DOHH2 (cell line): Measurements from ENCODE around the gene PHAX.
"Not testable (repeated sequence)": the region's sequence is repeated elsewhere in the genome, so short reads cannot be mapped to it uniquely, and the experiment has no call there.

Source experiments
- CTCF ChIP-seq: fragments of 200-600 bp; sonication (generic); IDR thresholded peaks from one replicate; pipeline ENCODE4 v1.5.1; 2014; ENCODE audit warnings: antibody characterized with exemption, mild to moderate bottlenecking, low read depth, low read length; ENCODE audit not compliant: poor library complexity, severe bottlenecking
- EZH2phosphoT487 ChIP-seq: fragments of 200-600 bp; sonication (generic); IDR thresholded peaks from 2 replicates; pipeline ENCODE4 v1.6.1; 2017; ENCODE audit warnings: borderline replicate concordance, mild to moderate bottlenecking, antibody characterized with exemption, low read length, moderate library complexity, mixed read lengths

GRCh38 chr5:126649057-126649456 is 48.3 kb downstream of the PHAX start:
- TF ChIP-seq CTCF, EZH2phosphoT487: not testable (repeated sequence)
